ENCODE results near the gene PCNX2.

DNA sequence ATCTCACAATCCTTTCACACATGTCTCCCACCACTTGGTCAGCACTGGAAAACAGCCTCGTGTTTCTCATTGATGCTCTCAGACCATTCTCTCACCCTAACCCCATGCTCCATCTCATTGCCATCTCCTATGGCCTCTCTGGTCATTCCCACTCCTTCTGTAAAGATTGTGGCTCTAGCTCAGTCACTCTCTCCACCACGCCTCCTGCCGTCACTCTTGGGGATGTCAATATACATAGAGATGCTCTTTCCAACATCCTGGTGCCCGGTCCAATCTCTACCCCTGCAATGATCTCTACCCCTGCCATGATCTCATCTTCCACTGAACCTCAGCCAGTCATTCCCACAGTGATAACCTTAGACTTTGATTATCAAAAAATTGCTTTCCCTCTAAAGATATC is 255.0 kb downstream of the PCNX2 start:
- TF ChIP-seq, protein P1, sequence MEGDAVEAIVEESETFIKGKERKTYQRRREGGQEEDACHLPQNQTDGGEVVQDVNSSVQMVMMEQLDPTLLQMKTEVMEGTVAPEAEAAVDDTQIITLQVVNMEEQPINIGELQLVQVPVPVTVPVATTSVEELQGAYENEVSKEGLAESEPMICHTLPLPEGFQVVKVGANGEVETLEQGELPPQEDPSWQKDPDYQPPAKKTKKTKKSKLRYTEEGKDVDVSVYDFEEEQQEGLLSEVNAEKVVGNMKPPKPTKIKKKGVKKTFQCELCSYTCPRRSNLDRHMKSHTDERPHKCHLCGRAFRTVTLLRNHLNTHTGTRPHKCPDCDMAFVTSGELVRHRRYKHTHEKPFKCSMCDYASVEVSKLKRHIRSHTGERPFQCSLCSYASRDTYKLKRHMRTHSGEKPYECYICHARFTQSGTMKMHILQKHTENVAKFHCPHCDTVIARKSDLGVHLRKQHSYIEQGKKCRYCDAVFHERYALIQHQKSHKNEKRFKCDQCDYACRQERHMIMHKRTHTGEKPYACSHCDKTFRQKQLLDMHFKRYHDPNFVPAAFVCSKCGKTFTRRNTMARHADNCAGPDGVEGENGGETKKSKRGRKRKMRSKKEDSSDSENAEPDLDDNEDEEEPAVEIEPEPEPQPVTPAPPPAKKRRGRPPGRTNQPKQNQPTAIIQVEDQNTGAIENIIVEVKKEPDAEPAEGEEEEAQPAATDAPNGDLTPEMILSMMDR (conservative IDR thresholded peaks at IDR 0.05): no peak
- TF ChIP-seq EZH2 (IDR thresholded peaks at IDR 0.05; ENCODE audit: low read depth): no peak

All from PC-9 (cell line).